PC-9 (cell line): ENCODE data around the gene LRRC71. TPM values are rescaled to one million over a fixed set of nuclear protein-coding genes. Genes with fewer than 3 reads are reported as not detected.

ENCODE experiments used
- BruUV-seq: library from RNA; stranded (reverse); fragments of 400-500 nt; replicated peaks from 2 replicates; lab custom pipeline; 2021; lab: Mats Ljungman, UMichigan
- CTCF ChIA-PET: fragments of 300-600 bp; sonication (Branson Sonifier 250); formaldehyde crosslinking; loops from one replicate; lab custom pipeline; 2022; ENCODE audit warnings: antibody characterized with exemption; lab: Charles Lee
- POLR2A ChIA-PET: fragments of 300-600 bp; sonication (Branson Sonifier 250); formaldehyde crosslinking; loops from one replicate; lab custom pipeline; 2022; ENCODE audit warnings: antibody characterized with exemption; ENCODE audit not compliant: unreplicated experiment; lab: Charles Lee
- DNase-seq, 2 experiments: peaks; one replicate each; pipeline versions ENCODE4 v3.0.0 to v3.0.0-alpha.2; 2015 to 2022; ENCODE audit warnings: mixed read lengths in 1 of 2
- H2AFZ ChIP-seq: fragments of 200-600 bp; sonication (generic); 2 replicates; pipeline ENCODE4 v1.8.1; 2017; ENCODE audit warnings: antibody characterized with exemption
- H3F3A ChIP-seq: fragments of 200-600 bp; sonication (generic); 2 replicates; pipeline ENCODE4 v1.8.1; 2017; ENCODE audit warnings: antibody characterized with exemption, mild to moderate bottlenecking, low read depth; ENCODE audit not compliant: insufficient read depth
- H3K27ac ChIP-seq: fragments of 200-600 bp; sonication (generic); 2 replicates; pipeline ENCODE4 v1.6.1; 2016; ENCODE audit warnings: mixed run types
- H3K27me3 ChIP-seq: fragments of 200-600 bp; sonication (generic); 2 replicates; pipeline ENCODE4 v1.6.1; 2016; ENCODE audit warnings: low read depth, mixed run types; ENCODE audit not compliant: insufficient read depth
- H3K36me3 ChIP-seq: fragments of 200-600 bp; sonication (generic); 2 replicates; pipeline ENCODE4 v1.6.1; 2016; ENCODE audit warnings: low read depth, mixed run types
- H3K4me1 ChIP-seq: fragments of 200-600 bp; sonication (generic); replicated peaks from 2 replicates; pipeline ENCODE4 v1.6.1; 2016; ENCODE audit warnings: mixed run types; ENCODE audit not compliant: insufficient read depth
- H3K4me2 ChIP-seq: fragments of 200-600 bp; sonication (generic); 2 replicates; pipeline ENCODE4 v1.6.1; 2017; ENCODE audit warnings: mixed run types
- H3K4me3 ChIP-seq: fragments of 200-600 bp; sonication (generic); 2 replicates; pipeline ENCODE4 v1.6.1; 2016; ENCODE audit warnings: mixed run types
- H3K79me2 ChIP-seq: fragments of 200-600 bp; sonication (generic); 2 replicates; pipeline ENCODE4 v1.6.1; 2017; ENCODE audit warnings: low read depth, mixed run types
- H3K9me2 ChIP-seq: fragments of 200-600 bp; sonication (generic); 2 replicates; pipeline ENCODE4 v1.8.1; 2017; ENCODE audit warnings: mild to moderate bottlenecking; ENCODE audit not compliant: insufficient read depth
- H3K9me3 ChIP-seq: fragments of 200-600 bp; sonication (generic); 2 replicates; pipeline ENCODE4 v1.8.1; 2016; ENCODE audit warnings: low read depth; ENCODE audit not compliant: insufficient read depth
- H4K20me1 ChIP-seq: fragments of 200-600 bp; sonication (generic); 2 replicates; pipeline ENCODE4 v1.8.1; 2017; ENCODE audit not compliant: insufficient read depth
- CTCF ChIP-seq: fragments of 200-600 bp; sonication (generic); conservative IDR thresholded peaks from 2 replicates; pipeline ENCODE4 v1.6.1; 2017; ENCODE audit warnings: mixed run types, antibody characterized with exemption, mild to moderate bottlenecking, moderate library complexity
- EZH2 ChIP-seq: fragments of 200-600 bp; sonication (generic); IDR thresholded peaks from 2 replicates; pipeline ENCODE4 v1.8.0; 2017; ENCODE audit warnings: antibody characterized with exemption, low read depth
- intact Hi-C: fragments of 100-400 bp; cut with micrococcal nuclease; formaldehyde crosslinking; loops from one replicate; pipeline ENCODE4 v1.10.0; 2022; ENCODE audit not compliant: unreplicated experiment
- total RNA-seq: library from RNA; stranded (reverse); gene quantifications from 2 replicates; pipeline ENCODE4 v1.2.3, GENCODE V29; 2021

LRRC71 gene
- total RNA-seq, 1 experiment from 2014 or later = not detected

GRCh38 chr1:156876281-156876680 is 44.2 kb upstream of the LRRC71 start:
- Histone ChIP-seq H3K4me2 (no peak overlapping the region), H3K4me3 (no peak overlapping the region), H3F3A (peaks cover 3% of the 10 kb centered on the region; the same call in 1 of the 2 replicates), H2AFZ (no peak overlapping the region), H3K4me1 (peaks cover 3% of the 10 kb centered on the region; the same call in 1 of the 2 replicates), H3K27me3 (peaks cover 39% of the 10 kb centered on the region), H3K79me2 (no peaks in the 10 kb centered on the region), H3K36me3 (no peaks in the 10 kb centered on the region), H3K27ac (no peak overlapping the region), H3K9me2 (no peaks in the 10 kb centered on the region), H3K9me3 (no peaks in the 10 kb centered on the region), H4K20me1 (no peaks in the 10 kb centered on the region)
- ChIA-PET POLR2A (no interaction called here), CTCF (no interaction called here)
- intact Hi-C loops = no loop called here
- BruUV-seq = no TSS peak
- TF ChIP-seq CTCF = no peak
- no peak for DNase-seq

GRCh38 chr1:156877433-156878170 is 42.8 kb upstream of the LRRC71 start:
- Histone ChIP-seq H3K27me3 (peaks cover 39% of the 10 kb centered on the region), H3K27ac (no peak overlapping the region), H3K4me1 (no peaks in the 10 kb centered on the region), H3F3A (no peaks in the 10 kb centered on the region), H3K36me3 (no peaks in the 10 kb centered on the region), H3K79me2 (no peaks in the 10 kb centered on the region), H3K9me2 (no peaks in the 10 kb centered on the region), H3K4me3 (no peak overlapping the region), H3K9me3 (no peaks in the 10 kb centered on the region), H2AFZ (no peak overlapping the region), H3K4me2 (no peak overlapping the region), H4K20me1 (no peaks in the 10 kb centered on the region)
- BruUV-seq = no TSS peak
- ChIA-PET CTCF (no interaction called here), POLR2A (interaction anchor here (0.6 kb wide), 1 partner anchor 90 kb away, joined by 9 read pairs; no protein-coding TSS in a partner anchor)
- no peak for DNase-seq
- TF ChIP-seq EZH2 = no peak
- no peak for TF ChIP-seq CTCF
- intact Hi-C loops = no loop called here

- no peaks in the 10 kb centered on the region for H3K36me3 ChIP-seq
- no peak overlapping the region for H3K27ac ChIP-seq
- ChIA-PET CTCF (no interaction called here), POLR2A (no interaction called here)
- intact Hi-C loops = no loop called here
- peaks cover 53% of the 10 kb centered on the region for H3K27me3 ChIP-seq
- no peak overlapping the region for H2AFZ ChIP-seq
- no TSS peak for BruUV-seq
- no peak overlapping the region for H3K4me2 ChIP-seq
- no peaks in the 10 kb centered on the region for H3K9me2 ChIP-seq
- no peaks in the 10 kb centered on the region for H3K4me1 ChIP-seq
- H3K4me3 ChIP-seq = no peak overlapping the region
- H3K79me2 ChIP-seq = no peaks in the 10 kb centered on the region
- H3F3A ChIP-seq = no peaks in the 10 kb centered on the region
- H3K9me3 ChIP-seq = no peaks in the 10 kb centered on the region
- no peak for DNase-seq
- TF ChIP-seq EZH2 (no peak), CTCF (no peak)
- H4K20me1 ChIP-seq = no peaks in the 10 kb centered on the region
Observed at GRCh38 chr1:156879876-156880275, 40.6 kb upstream of the LRRC71 start.
